ENCODE data around the gene TTC7B. TPM values are rescaled to one million over a fixed set of nuclear protein-coding genes. Genes with fewer than 3 reads are reported as not detected.

Gene TTC7B
- polyA plus RNA-seq, 1 donor from 2014 or later: 19.9 TPM

- TF ChIP-seq TAF1 (IDR thresholded peaks at IDR 0.05; ENCODE audit: low read depth) (no peak), EP300 (conservative IDR thresholded peaks at IDR 0.05; ENCODE audit: poor library complexity, severe bottlenecking) (no peak), POLR2AphosphoS5 (IDR thresholded peaks at IDR 0.05) (no peak), RAD21 (conservative IDR thresholded peaks at IDR 0.05) (no peak), SMC3 (conservative IDR thresholded peaks at IDR 0.05; ENCODE audit: poor library complexity) (no peak), EZH2 (IDR thresholded peaks at IDR 0.05; ENCODE audit: borderline replicate concordance, insufficient read depth, low read length, poor library complexity, severe bottlenecking) (no peak), CTCF (IDR thresholded peaks at IDR 0.05; ENCODE audit: poor library complexity, severe bottlenecking) (no peak), MXI1 (conservative IDR thresholded peaks at IDR 0.05; ENCODE audit: poor library complexity, severe bottlenecking) (no peak)
- TF ChIP-seq, protein P1, sequence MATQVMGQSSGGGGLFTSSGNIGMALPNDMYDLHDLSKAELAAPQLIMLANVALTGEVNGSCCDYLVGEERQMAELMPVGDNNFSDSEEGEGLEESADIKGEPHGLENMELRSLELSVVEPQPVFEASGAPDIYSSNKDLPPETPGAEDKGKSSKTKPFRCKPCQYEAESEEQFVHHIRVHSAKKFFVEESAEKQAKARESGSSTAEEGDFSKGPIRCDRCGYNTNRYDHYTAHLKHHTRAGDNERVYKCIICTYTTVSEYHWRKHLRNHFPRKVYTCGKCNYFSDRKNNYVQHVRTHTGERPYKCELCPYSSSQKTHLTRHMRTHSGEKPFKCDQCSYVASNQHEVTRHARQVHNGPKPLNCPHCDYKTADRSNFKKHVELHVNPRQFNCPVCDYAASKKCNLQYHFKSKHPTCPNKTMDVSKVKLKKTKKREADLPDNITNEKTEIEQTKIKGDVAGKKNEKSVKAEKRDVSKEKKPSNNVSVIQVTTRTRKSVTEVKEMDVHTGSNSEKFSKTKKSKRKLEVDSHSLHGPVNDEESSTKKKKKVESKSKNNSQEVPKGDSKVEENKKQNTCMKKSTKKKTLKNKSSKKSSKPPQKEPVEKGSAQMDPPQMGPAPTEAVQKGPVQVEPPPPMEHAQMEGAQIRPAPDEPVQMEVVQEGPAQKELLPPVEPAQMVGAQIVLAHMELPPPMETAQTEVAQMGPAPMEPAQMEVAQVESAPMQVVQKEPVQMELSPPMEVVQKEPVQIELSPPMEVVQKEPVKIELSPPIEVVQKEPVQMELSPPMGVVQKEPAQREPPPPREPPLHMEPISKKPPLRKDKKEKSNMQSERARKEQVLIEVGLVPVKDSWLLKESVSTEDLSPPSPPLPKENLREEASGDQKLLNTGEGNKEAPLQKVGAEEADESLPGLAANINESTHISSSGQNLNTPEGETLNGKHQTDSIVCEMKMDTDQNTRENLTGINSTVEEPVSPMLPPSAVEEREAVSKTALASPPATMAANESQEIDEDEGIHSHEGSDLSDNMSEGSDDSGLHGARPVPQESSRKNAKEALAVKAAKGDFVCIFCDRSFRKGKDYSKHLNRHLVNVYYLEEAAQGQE (IDR thresholded peaks at IDR 0.05; ENCODE audit: borderline replicate concordance): no peak
- no peaks in the 10 kb centered on the region for H3K9me3 ChIP-seq (ENCODE audit: low read length)
- H3K79me2 ChIP-seq (replicated peaks; ENCODE audit: insufficient read depth, low read length): no peaks in the 10 kb centered on the region
- no peaks in the 10 kb centered on the region for H3F3A ChIP-seq (ENCODE audit: insufficient read depth, low read length, poor library complexity, severe bottlenecking)
- H3K9ac ChIP-seq (ENCODE audit: low read length): no peak overlapping the region
- no peak overlapping the region for H3K4me3 ChIP-seq (ENCODE audit: low read length)
- H4K20me1 ChIP-seq (ENCODE audit: insufficient read depth): no peaks in the 10 kb centered on the region
- no peak overlapping the region for H3K4me2 ChIP-seq (ENCODE audit: low read length)
- H2AFZ ChIP-seq (ENCODE audit: low read depth, low read length): no peak overlapping the region
- no peak overlapping the region for H3K27ac ChIP-seq (ENCODE audit: low read length)
- H3K9me2 ChIP-seq (ENCODE audit: insufficient read depth, low read length): no peaks in the 10 kb centered on the region
- H3K36me3 ChIP-seq (ENCODE audit: insufficient read depth, low read length): peaks cover 3% of the 10 kb centered on the region
- H3K27me3 ChIP-seq (ENCODE audit: insufficient read depth, low read depth, low read length): no peaks in the 10 kb centered on the region
Observed at GRCh38 chr14:90614696-90615516, 201.3 kb downstream of the TTC7B start.

- no peak overlapping the region for H3K4me2 ChIP-seq (ENCODE audit: low read length)
- H3K9ac ChIP-seq (ENCODE audit: low read length): no peak overlapping the region
- H3K27me3 ChIP-seq (ENCODE audit: insufficient read depth, low read depth, low read length): no peaks in the 10 kb centered on the region
- no peaks in the 10 kb centered on the region for H4K20me1 ChIP-seq (ENCODE audit: insufficient read depth)
- H3K36me3 ChIP-seq (ENCODE audit: insufficient read depth, low read length): peaks cover 3% of the 10 kb centered on the region
- no peaks in the 10 kb centered on the region for H3K9me2 ChIP-seq (ENCODE audit: insufficient read depth, low read length)
- no peak overlapping the region for H2AFZ ChIP-seq (ENCODE audit: low read depth, low read length)
- H3K79me2 ChIP-seq (replicated peaks; ENCODE audit: insufficient read depth, low read length): no peaks in the 10 kb centered on the region
- no peaks in the 10 kb centered on the region for H3F3A ChIP-seq (ENCODE audit: insufficient read depth, low read length, poor library complexity, severe bottlenecking)
- no peak overlapping the region for H3K27ac ChIP-seq (ENCODE audit: low read length)
- no peaks in the 10 kb centered on the region for H3K9me3 ChIP-seq (ENCODE audit: low read length)
- TF ChIP-seq SMC3 (conservative IDR thresholded peaks at IDR 0.05; ENCODE audit: poor library complexity) (no peak), EP300 (conservative IDR thresholded peaks at IDR 0.05; ENCODE audit: poor library complexity, severe bottlenecking) (no peak), POLR2AphosphoS5 (IDR thresholded peaks at IDR 0.05) (no peak), CTCF (IDR thresholded peaks at IDR 0.05; ENCODE audit: poor library complexity, severe bottlenecking) (no peak), TAF1 (IDR thresholded peaks at IDR 0.05; ENCODE audit: low read depth) (no peak), MXI1 (conservative IDR thresholded peaks at IDR 0.05; ENCODE audit: poor library complexity, severe bottlenecking) (no peak), RAD21 (conservative IDR thresholded peaks at IDR 0.05) (no peak), EZH2 (IDR thresholded peaks at IDR 0.05; ENCODE audit: borderline replicate concordance, insufficient read depth, low read length, poor library complexity, severe bottlenecking) (no peak)
- TF ChIP-seq, protein P1 (IDR thresholded peaks at IDR 0.05; ENCODE audit: borderline replicate concordance): no peak
- no peak overlapping the region for H3K4me3 ChIP-seq (ENCODE audit: low read length)
Observed at GRCh38 chr14:90613997-90614396, 202.2 kb downstream of the TTC7B start.
